ENCODE data around the gene ME2.
"Not testable (repeated sequence)": the region's sequence is repeated elsewhere in the genome, so short reads cannot be mapped to it uniquely, and the experiment has no call there.

Gene ME2

GRCh38 chr18:50878345-50879301 lies at the start of gene ME2:
TSS of gene ME2 (plus strand) at chr18:50879118. CDS start at chr18:50895821, 16,703 bp downstream.
- peak; percentile 90 for DNase-seq

- no peak for DNase-seq
Measured at GRCh38 chr18:50829644-50830043, 49.3 kb upstream of the ME2 start.

- DNase-seq, result no peak
Measured at GRCh38 chr18:50830544-50830943, 48.4 kb upstream of the ME2 start.

- no peak for DNase-seq
Measured at GRCh38 chr18:50832754-50833153, 46.2 kb upstream of the ME2 start.

GRCh38 chr18:50833496-50833895 lies 45.4 kb upstream of the ME2 start:
- not testable (repeated sequence) for DNase-seq

- DNase-seq, result no peak
Measured at GRCh38 chr18:50836521-50836957, 42.4 kb upstream of the ME2 start.

GRCh38 chr18:50839341-50839740 lies 39.6 kb upstream of the ME2 start:
- no peak for DNase-seq

GRCh38 chr18:50839996-50840395 lies 38.9 kb upstream of the ME2 start:
- DNase-seq, result no peak

- no peak for DNase-seq
Measured at GRCh38 chr18:50842846-50843245, 36.1 kb upstream of the ME2 start.

GRCh38 chr18:50844554-50844953 lies 34.4 kb upstream of the ME2 start:
- DNase-seq, result no peak

- DNase-seq, result no peak
Measured at GRCh38 chr18:50844960-50845359, 34.0 kb upstream of the ME2 start.

- DNase-seq, result no peak
Measured at GRCh38 chr18:50847192-50847591, 31.7 kb upstream of the ME2 start.

- DNase-seq, result no peak
Measured at GRCh38 chr18:50848061-50848551, 30.8 kb upstream of the ME2 start.

- DNase-seq, result no peak
Measured at GRCh38 chr18:50848991-50849390, 29.9 kb upstream of the ME2 start.

GRCh38 chr18:50849419-50849821 lies 29.5 kb upstream of the ME2 start:
- DNase-seq, result no peak

GRCh38 chr18:50850307-50851065 lies 28.4 kb upstream of the ME2 start:
- no peak for DNase-seq

GRCh38 chr18:50853863-50854271 lies 25.1 kb upstream of the ME2 start:
- no peak for DNase-seq

- no peak for DNase-seq
Measured at GRCh38 chr18:50855976-50856757, 22.8 kb upstream of the ME2 start.

GRCh38 chr18:50857166-50857565 lies 21.8 kb upstream of the ME2 start:
- DNase-seq, result not testable (repeated sequence)

GRCh38 chr18:50857694-50858093 lies 21.2 kb upstream of the ME2 start:
- no peak for DNase-seq

- DNase-seq, result no peak
Measured at GRCh38 chr18:50859793-50860555, 18.9 kb upstream of the ME2 start.

- DNase-seq, result no peak
Measured at GRCh38 chr18:50861617-50862016, 17.3 kb upstream of the ME2 start.

Measured in CD4-positive, alpha-beta T cell treated with Interleukin-10 for 1 hour (primary cell).